Astrocyte (in vitro differentiated cells and primary cell): Measurements from ENCODE around the gene XDH. TPM values are rescaled to one million over a fixed set of nuclear protein-coding genes. Genes with fewer than 3 reads are reported as not detected.

Experiments
- DNase-seq: peaks from one replicate; pipeline ENCODE4 v3.0.0-alpha.2; 2010; ENCODE audit warnings: low read depth
- FAIRE-seq: peaks from 2 replicates; lab custom pipeline; 2011; peaks lifted over from hg19 to GRCh38; lab: Jason Lieb, UNC
- H2AFZ ChIP-seq: 2 replicates; pipeline ENCODE4 v1.6.0; 2012; ENCODE audit warnings: low read depth, low read length, inconsistent platforms
- H3K27ac ChIP-seq: 2 replicates; pipeline ENCODE4 v1.5.1; 2011; ENCODE audit warnings: low read depth, low read length, inconsistent platforms
- H3K27me3 ChIP-seq: 2 replicates; pipeline ENCODE4 v1.6.0; 2011; ENCODE audit warnings: low read length, inconsistent platforms; ENCODE audit not compliant: insufficient read depth
- H3K36me3 ChIP-seq: 2 replicates; pipeline ENCODE4 v1.5.1; 2011; ENCODE audit warnings: low read length, inconsistent platforms; ENCODE audit not compliant: insufficient read depth
- H3K4me1 ChIP-seq: 2 replicates; pipeline ENCODE4 v1.5.1; 2011; ENCODE audit warnings: low read length, inconsistent platforms; ENCODE audit not compliant: insufficient read depth
- H3K4me2 ChIP-seq: 2 replicates; pipeline ENCODE4 v1.6.0; 2012; ENCODE audit warnings: low read length, inconsistent platforms
- H3K4me3 ChIP-seq: 2 replicates; pipeline ENCODE4 v1.5.1; 2011; ENCODE audit warnings: low read depth, mild to moderate bottlenecking, low read length, inconsistent platforms; ENCODE audit not compliant: insufficient read depth
- H3K79me2 ChIP-seq: 2 replicates; pipeline ENCODE4 v1.6.0; 2012; ENCODE audit warnings: mild to moderate bottlenecking, low read length, inconsistent platforms; ENCODE audit not compliant: insufficient read depth
- H3K9ac ChIP-seq: 2 replicates; pipeline ENCODE4 v1.6.0; 2012; ENCODE audit warnings: mild to moderate bottlenecking, low read length, inconsistent platforms
- H3K9me3 ChIP-seq: 2 replicates; pipeline ENCODE4 v1.5.1; 2012; ENCODE audit warnings: low read depth, mild to moderate bottlenecking, low read length, inconsistent platforms; ENCODE audit not compliant: insufficient read depth
- H4K20me1 ChIP-seq: 2 replicates; pipeline ENCODE4 v1.6.0; 2012; ENCODE audit warnings: low read length, inconsistent platforms; ENCODE audit not compliant: insufficient read depth
- H3K27ac Mint-ChIP-seq: one replicate; pipeline ENCODE4 v1.8.0; 2021; ENCODE audit warnings: mild to moderate bottlenecking, mixed read lengths; ENCODE audit not compliant: unreplicated experiment
- H3K27me3 Mint-ChIP-seq: one replicate; pipeline ENCODE4 v1.8.0; 2021; ENCODE audit warnings: low read depth, mixed read lengths; ENCODE audit not compliant: unreplicated experiment
- H3K36me3 Mint-ChIP-seq: one replicate; pipeline ENCODE4 v1.8.0; 2021; ENCODE audit warnings: low read depth, mixed read lengths; ENCODE audit not compliant: unreplicated experiment
- H3K4me1 Mint-ChIP-seq: one replicate; pipeline ENCODE4 v1.8.0; 2021; ENCODE audit warnings: low read depth, mixed read lengths; ENCODE audit not compliant: unreplicated experiment
- H3K4me3 Mint-ChIP-seq: one replicate; pipeline ENCODE4 v1.8.0; 2021; ENCODE audit warnings: mild to moderate bottlenecking, moderate library complexity, mixed read lengths; ENCODE audit not compliant: unreplicated experiment
- H3K9me3 Mint-ChIP-seq: one replicate; pipeline ENCODE4 v1.8.0; 2021; ENCODE audit warnings: mild to moderate bottlenecking, mixed read lengths; ENCODE audit not compliant: unreplicated experiment
- CTCF ChIP-seq: IDR thresholded peaks from 2 replicates; pipeline ENCODE4 v1.5.1; 2011; ENCODE audit warnings: low read depth, mild to moderate bottlenecking, inconsistent platforms, low read length, moderate library complexity; ENCODE audit not compliant: insufficient read depth
- EZH2 ChIP-seq: IDR thresholded peaks from 2 replicates; pipeline ENCODE4 v1.6.1; 2012; ENCODE audit warnings: mild to moderate bottlenecking, low read length, inconsistent platforms; ENCODE audit not compliant: insufficient read depth
- total RNA-seq: library from RNA; stranded (reverse); gene quantifications from 2 replicates; pipeline ENCODE4 v1.2.1, GENCODE V29; 2021

XDH gene
- total RNA-seq, 1 donor from 2014 or later = 2.2 TPM

GRCh38 chr2:31300309-31300708, 114.2 kb downstream of the XDH start:
- Mint-ChIP-seq H3K4me1 (peaks cover 6% of the 10 kb centered on the region), H3K27me3 (peaks cover 34% of the 10 kb centered on the region), H3K27ac (no peak overlapping the region), H3K4me3 (no peak overlapping the region), H3K9me3 (no peaks in the 10 kb centered on the region), H3K36me3 (no peaks in the 10 kb centered on the region)
- Histone ChIP-seq H3K27ac (no peak overlapping the region), H3K4me3 (no peak overlapping the region), H3K36me3 (no peaks in the 10 kb centered on the region), H3K79me2 (no peaks in the 10 kb centered on the region), H3K4me2 (no peak overlapping the region), H2AFZ (no peak overlapping the region), H3K4me1 (peaks cover 14% of the 10 kb centered on the region), H3K9me3 (no peaks in the 10 kb centered on the region), H3K9ac (no peak overlapping the region), H4K20me1 (no peaks in the 10 kb centered on the region), H3K27me3 (no peaks in the 10 kb centered on the region)
- TF ChIP-seq CTCF (no peak), EZH2 (no peak)
- no peak for FAIRE-seq
- DNase-seq = no peak

DNA sequence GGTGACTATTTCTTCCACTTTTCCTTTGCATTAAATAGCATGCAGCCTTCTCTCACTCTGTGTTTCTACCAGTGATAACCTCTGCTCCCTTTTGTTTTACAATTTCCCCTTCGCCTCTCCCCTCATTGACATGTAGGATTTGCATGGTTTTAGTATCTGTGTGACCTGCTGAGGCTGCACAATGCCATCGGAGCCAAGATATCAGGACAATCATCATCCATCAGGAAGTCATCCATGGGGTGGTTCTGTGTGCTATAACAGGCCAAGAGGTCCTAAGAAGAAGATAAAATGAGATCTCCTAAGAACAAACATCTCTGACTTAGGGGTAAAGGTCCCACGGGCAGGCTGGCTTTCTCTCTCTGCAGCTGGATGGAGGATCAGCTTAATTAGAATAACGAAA, 115.0 kb downstream of the XDH start:
- TF ChIP-seq EZH2 = no peak
- TF ChIP-seq CTCF = no peak
- H3K4me2 ChIP-seq = no peak overlapping the region
- H3K4me3 Mint-ChIP-seq = no peak overlapping the region
- no peak overlapping the region for H3K9ac ChIP-seq
- H3K27me3 ChIP-seq = no peaks in the 10 kb centered on the region
- no peak overlapping the region for H3K27ac ChIP-seq
- H3K4me3 ChIP-seq = no peak overlapping the region
- no peaks in the 10 kb centered on the region for H3K36me3 Mint-ChIP-seq
- no peaks in the 10 kb centered on the region for H4K20me1 ChIP-seq
- no peak overlapping the region for H2AFZ ChIP-seq
- peaks cover 26% of the 10 kb centered on the region for H3K27me3 Mint-ChIP-seq
- no peaks in the 10 kb centered on the region for H3K9me3 ChIP-seq
- H3K27ac Mint-ChIP-seq = no peak overlapping the region
- peaks cover 14% of the 10 kb centered on the region for H3K4me1 ChIP-seq
- peaks cover 6% of the 10 kb centered on the region for H3K4me1 Mint-ChIP-seq
- FAIRE-seq = no peak
- no peaks in the 10 kb centered on the region for H3K9me3 Mint-ChIP-seq
- no peaks in the 10 kb centered on the region for H3K79me2 ChIP-seq
- DNase-seq = no peak
- H3K36me3 ChIP-seq = no peaks in the 10 kb centered on the region

- Mint-ChIP-seq H3K4me1 (peaks cover 6% of the 10 kb centered on the region), H3K36me3 (no peaks in the 10 kb centered on the region), H3K4me3 (no peak overlapping the region), H3K9me3 (no peaks in the 10 kb centered on the region), H3K27me3 (peaks cover 22% of the 10 kb centered on the region), H3K27ac (no peak overlapping the region)
- Histone ChIP-seq H3K27me3 (no peaks in the 10 kb centered on the region), H3K9ac (no peak overlapping the region), H2AFZ (no peak overlapping the region), H3K9me3 (no peaks in the 10 kb centered on the region), H3K36me3 (no peaks in the 10 kb centered on the region), H3K4me1 (peaks cover 18% of the 10 kb centered on the region), H3K27ac (no peak overlapping the region), H3K4me2 (peak overlapping the region; percentile 64), H3K4me3 (no peak overlapping the region), H4K20me1 (no peaks in the 10 kb centered on the region), H3K79me2 (no peaks in the 10 kb centered on the region)
- no peak for TF ChIP-seq EZH2
- TF ChIP-seq CTCF = no peak
- DNase-seq (no peak), FAIRE-seq (peak; percentile 66)
Observed at GRCh38 chr2:31297751-31298150, 116.8 kb downstream of the XDH start.
